H9 (cell line): Measurements from ENCODE around the gene CCDC154. TPM values are rescaled to one million over a fixed set of nuclear protein-coding genes. Genes with fewer than 3 reads are reported as not detected.

Experiments
- DNase-seq: peaks from one replicate; pipeline ENCODE4 v3.0.0-alpha.2; 2017
- H2AFZ ChIP-seq: one replicate; pipeline ENCODE4 v1.6.1; 2013; ENCODE audit warnings: mild to moderate bottlenecking, low read length, control low read depth, moderate library complexity
- H2AK5ac ChIP-seq: 2 replicates; pipeline ENCODE4 v1.6.1; 2013; ENCODE audit warnings: low read length, control low read depth, mixed read lengths; ENCODE audit not compliant: insufficient read length
- H2BK120ac ChIP-seq: one replicate; pipeline ENCODE4 v1.6.1; 2013; ENCODE audit warnings: low read depth, mild to moderate bottlenecking, low read length, control low read depth, inconsistent platforms; ENCODE audit not compliant: poor library complexity, severe bottlenecking
- H2BK12ac ChIP-seq: 2 replicates; pipeline ENCODE4 v1.6.1; 2013; ENCODE audit warnings: low read length, control low read depth, mixed read lengths, low read depth; ENCODE audit not compliant: insufficient read length
- H2BK15ac ChIP-seq: 2 replicates; pipeline ENCODE4 v1.6.1; 2013; ENCODE audit warnings: low read depth, low read length, control low read depth
- H2BK20ac ChIP-seq: one replicate; pipeline ENCODE4 v1.6.1; 2013; ENCODE audit warnings: low read depth, mild to moderate bottlenecking, low read length, control low read depth, inconsistent platforms; ENCODE audit not compliant: poor library complexity, severe bottlenecking
- H2BK5ac ChIP-seq: 2 replicates; pipeline ENCODE4 v1.6.1; 2013; ENCODE audit warnings: low read length, control low read depth, mixed read lengths; ENCODE audit not compliant: insufficient read length
- H3K14ac ChIP-seq: 2 replicates; pipeline ENCODE4 v1.6.1; 2013; ENCODE audit warnings: low read length, control low read depth; ENCODE audit not compliant: insufficient read depth
- H3K18ac ChIP-seq: 2 replicates; pipeline ENCODE4 v1.6.1; 2013; ENCODE audit warnings: low read depth, mild to moderate bottlenecking, mixed read lengths, low read length, control low read depth; ENCODE audit not compliant: insufficient read length
- H3K23ac ChIP-seq: 2 replicates; pipeline ENCODE4 v1.6.1; 2013; ENCODE audit warnings: low read length, control low read depth, mixed read lengths, low read depth; ENCODE audit not compliant: insufficient read length
- H3K23me2 ChIP-seq: 2 replicates; pipeline ENCODE4 v1.6.1; 2013; ENCODE audit warnings: low read depth, mild to moderate bottlenecking, mixed read lengths, low read length, control low read depth; ENCODE audit not compliant: insufficient read length, poor library complexity, severe bottlenecking
- H3K27ac ChIP-seq: 2 replicates; pipeline ENCODE4 v1.5.1; 2013; ENCODE audit warnings: low read length, control low read depth, mixed read lengths, low read depth; ENCODE audit not compliant: insufficient read length
- H3K27me3 ChIP-seq: 2 replicates; pipeline ENCODE4 v1.6.1; 2013; ENCODE audit warnings: low read length, control low read depth, inconsistent platforms; ENCODE audit not compliant: insufficient read depth
- H3K4ac ChIP-seq: 2 replicates; pipeline ENCODE4 v1.6.1; 2013; ENCODE audit warnings: low read depth, mild to moderate bottlenecking, control low read depth, inconsistent platforms, low read length, moderate library complexity
- H3K4me1 ChIP-seq: 2 replicates; pipeline ENCODE4 v1.6.1; 2013; ENCODE audit warnings: low read length, control low read depth, inconsistent platforms; ENCODE audit not compliant: insufficient read depth
- H3K4me2 ChIP-seq: 2 replicates; pipeline ENCODE4 v1.6.1; 2013; ENCODE audit warnings: low read length, control low read depth, mixed read lengths; ENCODE audit not compliant: insufficient read length, insufficient read depth
- H3K56ac ChIP-seq: 2 replicates; pipeline ENCODE4 v1.6.1; 2013; ENCODE audit warnings: low read depth, mild to moderate bottlenecking, mixed read lengths, low read length, control low read depth; ENCODE audit not compliant: insufficient read length
- H3K79me1 ChIP-seq: 2 replicates; pipeline ENCODE4 v1.6.1; 2013; ENCODE audit warnings: low read depth, mild to moderate bottlenecking, moderate library complexity, low read length, control low read depth, inconsistent platforms; ENCODE audit not compliant: insufficient read depth, poor library complexity, severe bottlenecking
- H3K79me2 ChIP-seq: 2 replicates; pipeline ENCODE4 v1.6.1; 2013; ENCODE audit warnings: low read length, control low read depth, inconsistent platforms; ENCODE audit not compliant: insufficient read depth
- H3K9ac ChIP-seq: 2 replicates; pipeline ENCODE4 v1.6.1; 2013; ENCODE audit warnings: low read length, control low read depth, mixed read lengths; ENCODE audit not compliant: insufficient read length; ENCODE audit errors: extremely low read depth
- H3K9me3 ChIP-seq: one replicate; pipeline ENCODE4 v1.6.1; 2013; ENCODE audit warnings: low read depth, low read length, inconsistent platforms; ENCODE audit not compliant: control insufficient read depth
- H3T11ph ChIP-seq: one replicate; pipeline ENCODE4 v1.6.1; 2013; ENCODE audit warnings: mild to moderate bottlenecking, low read length, control low read depth, inconsistent platforms
- H4K20me1 ChIP-seq: one replicate; pipeline ENCODE4 v1.6.1; 2013; ENCODE audit not compliant: control insufficient read depth, insufficient read length, insufficient read depth
- H4K5ac ChIP-seq: 2 replicates; pipeline ENCODE4 v1.6.1; 2013; ENCODE audit warnings: low read depth, mild to moderate bottlenecking, mixed read lengths, low read length, control low read depth; ENCODE audit not compliant: insufficient read length
- H4K8ac ChIP-seq: replicated peaks from 2 replicates; pipeline ENCODE4 v1.6.1; 2013; ENCODE audit warnings: low read length, control low read depth, mixed read lengths, low read depth; ENCODE audit not compliant: insufficient read length
- H4K91ac ChIP-seq: 2 replicates; pipeline ENCODE4 v1.6.1; 2013; ENCODE audit warnings: low read depth, mild to moderate bottlenecking, moderate library complexity, mixed read lengths, low read length, control low read depth; ENCODE audit not compliant: insufficient read length
- H3K27ac Mint-ChIP-seq, 3 experiments: 2 replicates in 2 of 3; 3 replicates in 1 of 3; pipeline ENCODE4 v1.8.0; 2020 to 2021; ENCODE audit warnings: mixed read lengths in 3 of 3, mild to moderate bottlenecking in 1 of 3, moderate library complexity in 1 of 3
- H3K27me3 Mint-ChIP-seq: 2 replicates; pipeline ENCODE4 v1.8.0; 2021; ENCODE audit warnings: low read depth, mild to moderate bottlenecking, moderate library complexity, mixed read lengths
- H3K36me3 Mint-ChIP-seq, 3 experiments: 2 replicates in 2 of 3; 3 replicates in 1 of 3; pipeline ENCODE4 v1.8.0; 2020 to 2021; ENCODE audit warnings: low read depth in 3 of 3, mixed read lengths in 3 of 3; ENCODE audit not compliant: insufficient read depth in 1 of 3
- H3K4me1 Mint-ChIP-seq, 2 experiments: 2 replicates each; pipeline ENCODE4 v1.8.0; 2020; ENCODE audit warnings: mixed read lengths in 2 of 2
- H3K4me3 Mint-ChIP-seq, 2 experiments: 2 replicates in 1 of 2; 3 replicates in 1 of 2; pipeline ENCODE4 v1.8.0; 2020 to 2021; ENCODE audit warnings: mild to moderate bottlenecking in 2 of 2, mixed read lengths in 2 of 2, moderate library complexity in 1 of 2
- H3K9me3 Mint-ChIP-seq, 2 experiments: 2 replicates in 1 of 2; 3 replicates in 1 of 2; pipeline ENCODE4 v1.8.0; 2020; ENCODE audit warnings: mild to moderate bottlenecking in 2 of 2, mixed read lengths in 2 of 2, moderate library complexity in 1 of 2
- CTCF ChIP-seq: fragments of 200-600 bp; sonication (generic); conservative IDR thresholded peaks from 3 replicates; pipeline ENCODE4 v1.8.0; 2021; ENCODE audit warnings: antibody characterized with exemption, mild to moderate bottlenecking
- WGBS: extraction: QIAGEN DNeasy Blood & Tissue Kit; methylation state at CpG from one replicate; pipeline ENCODE4 v1.1.7; 2013; ENCODE audit warnings: missing lambda C conversion rate, low lambda C conversion rate, mixed read lengths; ENCODE audit not compliant: insufficient read length; ENCODE audit errors: extremely low coverage; 5-methylcytosine and 5-hydroxymethylcytosine counted together
- total RNA-seq: library from RNA; stranded (reverse); gene quantifications from 2 replicates; pipeline ENCODE4 v1.2.1, GENCODE V29; 2021

CCDC154 gene
- total RNA-seq, 1 experiment from 2014 or later, result 1.3 TPM

GRCh38 chr16:1492923-1493745, 48.8 kb upstream of the CCDC154 start, which contains the start of gene TELO2:
Gene TELO2, plus strand, starts transcription at chr16:1493360. Its CDS starts 922 bp downstream, at chr16:1494282.
- Histone ChIP-seq H2BK15ac (no peak within 1 kb of the TSS), H4K20me1 (no peaks in the 10 kb centered on the region), H3K14ac (peak within 1 kb of the TSS; percentile 97), H2BK5ac (no peak within 1 kb of the TSS), H3K79me2 (no peaks in the 10 kb centered on the region; the same call in 1 of the 2 replicates), H3K4ac (no peak within 1 kb of the TSS), H3K4me2 (peak within 1 kb of the TSS; percentile 86), H4K5ac (peak within 1 kb of the TSS; percentile 4), H3K4me1 (no peaks in the 10 kb centered on the region; the same call in 1 of the 2 replicates), H3K9ac (peak within 1 kb of the TSS; percentile 82), H2AK5ac (no peak within 1 kb of the TSS), H3K27ac (no peak within 1 kb of the TSS), H2AFZ (peak within 1 kb of the TSS; percentile 86), H3K79me1 (no peaks in the 10 kb centered on the region), H2BK20ac (no peak within 1 kb of the TSS), H4K91ac (no peak within 1 kb of the TSS), H3K9me3 (no peaks in the 10 kb centered on the region), H4K8ac (no peak within 1 kb of the TSS), H3T11ph (no peak within 1 kb of the TSS), H3K23me2 (peaks cover 3% of the 10 kb centered on the region), H3K56ac (no peak within 1 kb of the TSS), H2BK12ac (no peak within 1 kb of the TSS), H2BK120ac (no peak within 1 kb of the TSS), H3K27me3 (no peaks in the 10 kb centered on the region), H3K23ac (no peak within 1 kb of the TSS), H3K18ac (peak within 1 kb of the TSS; percentile 96)
- H3K36me3 Mint-ChIP-seq, result peaks cover 5 to 29% (median 28%) of the 10 kb centered on the region in 3 experiments; a peak in 5 of 7 replicates
- H3K4me1 Mint-ChIP-seq, result peaks cover 4 to 12% of the 10 kb centered on the region in 2 experiments
- peaks cover 3% of the 10 kb centered on the region for H3K27me3 Mint-ChIP-seq
- H3K9me3 Mint-ChIP-seq, result no peaks in the 10 kb centered on the region
- TF ChIP-seq CTCF, result no peak; the same call in 2 of the 3 replicates
- peak; percentile 77 for DNase-seq
- no CpG with 5 or more reads among the region's 89 CpGs for WGBS
- peak within 1 kb of the TSS; percentile 87 to 94 for H3K4me3 Mint-ChIP-seq
- H3K27ac Mint-ChIP-seq, result peak within 1 kb of the TSS; percentile 97 to 99 (median 99)
